Panc1 (cell line): ENCODE results near the gene AKAP12. TPM values are rescaled to one million over a fixed set of nuclear protein-coding genes. Genes with fewer than 3 reads are reported as not detected.

Source experiments
- ATAC-seq: fragments of 200-7000 bp; cut with Tn5 transposase; 2 replicates; pipeline ENCODE4 v1.9.1; 2020; ENCODE audit warnings: mild to moderate bottlenecking, moderate library complexity
- BruUV-seq: library from RNA; stranded (reverse); fragments of 400-500 nt; replicated peaks from 2 replicates; lab custom pipeline; 2021; lab: Mats Ljungman, UMichigan
- CTCF ChIA-PET: fragments of 300-600 bp; sonication (Branson Sonifier 250); formaldehyde crosslinking; loops from one replicate; lab custom pipeline; 2022; ENCODE audit warnings: antibody characterized with exemption; lab: Charles Lee
- POLR2A ChIA-PET: fragments of 300-600 bp; sonication (Branson Sonifier 250); formaldehyde crosslinking; loops from one replicate; lab custom pipeline; 2022; ENCODE audit warnings: antibody characterized with exemption; lab: Charles Lee
- DNase-seq: peaks from one replicate; pipeline ENCODE4 v3.0.0-alpha.2; 2010; ENCODE audit warnings: low read depth, low spot score
- H3K27ac ChIP-seq: 2 replicates; pipeline ENCODE4 v1.5.1; 2011; ENCODE audit warnings: mild to moderate bottlenecking, low read length, inconsistent platforms
- H3K27me3 ChIP-seq: fragments of 200-500 bp; sonication (Bioruptor generic); 2 replicates; pipeline ENCODE4 v1.6.0; 2014; ENCODE audit warnings: low read length, inconsistent platforms; ENCODE audit not compliant: control insufficient read depth, insufficient read depth
- H3K36me3 ChIP-seq: fragments of 200-500 bp; sonication (Bioruptor generic); 2 replicates; pipeline ENCODE4 v1.5.1; 2014; ENCODE audit warnings: inconsistent platforms, mild to moderate bottlenecking, low read length, moderate library complexity; ENCODE audit not compliant: control insufficient read depth, insufficient read depth
- H3K4me1 ChIP-seq: 2 replicates; pipeline ENCODE4 v1.5.1; 2011; ENCODE audit warnings: inconsistent platforms, mild to moderate bottlenecking, low read length, moderate library complexity; ENCODE audit not compliant: control insufficient read depth, insufficient read depth
- H3K4me3 ChIP-seq, 2 experiments: 2 replicates each; pipeline ENCODE4 v1.5.1; 2011 to 2012; ENCODE audit warnings: low read depth in 2 of 2, low read length in 2 of 2, mild to moderate bottlenecking in 2 of 2, inconsistent platforms in 1 of 2, moderate library complexity in 1 of 2
- H3K9me3 ChIP-seq: fragments of 200-500 bp; sonication (Bioruptor generic); 2 replicates; pipeline ENCODE4 v1.5.1; 2014; ENCODE audit warnings: low read depth, mild to moderate bottlenecking, inconsistent platforms, low read length, moderate library complexity; ENCODE audit not compliant: control insufficient read depth, insufficient read depth
- POLR2AphosphoS5 ChIP-seq: IDR thresholded peaks from 2 replicates; pipeline ENCODE4 v1.6.1; 2012; ENCODE audit warnings: mild to moderate bottlenecking, low read depth, low read length, moderate library complexity
- SIN3A ChIP-seq: IDR thresholded peaks from 2 replicates; pipeline ENCODE4 v1.6.1; 2012; ENCODE audit warnings: low read depth, mild to moderate bottlenecking, low read length, moderate library complexity, borderline replicate concordance; ENCODE audit not compliant: insufficient read depth
- TCF7L2 ChIP-seq: IDR thresholded peaks from 2 replicates; pipeline ENCODE4 v1.6.1; 2011; ENCODE audit warnings: mild to moderate bottlenecking, low read depth, low read length, inconsistent platforms
- in situ Hi-C: cut with HindIII; loops from 2 replicates; pipeline ENCODE4 v1.10.0; 2016; ENCODE audit warnings: low sequenced_read_pairs, low pct_unique_long_range_greater_than_20kb
- intact Hi-C: fragments of 100-400 bp; cut with micrococcal nuclease; formaldehyde crosslinking; loops from one replicate; pipeline ENCODE4 v1.10.0; 2022; ENCODE audit not compliant: unreplicated experiment
- total RNA-seq: library from RNA; stranded (reverse); gene quantifications from one replicate; pipeline ENCODE4 v1.2.1, GENCODE V29; 2021; ENCODE audit not compliant: unreplicated experiment
- TF ChIP-seq, protein P1 (sequence below), 2 experiments: IDR thresholded peaks; 2 replicates each; pipeline ENCODE4 v1.6.1; 2011 to 2012; ENCODE audit warnings: low read depth in 2 of 2, control low read depth in 1 of 2, low read length in 1 of 2, mild to moderate bottlenecking in 1 of 2, moderate library complexity in 1 of 2; ENCODE audit not compliant: insufficient read depth in 1 of 2

The AKAP12 gene
- total RNA-seq, 1 experiment from 2014 or later: 267 TPM

DNA sequence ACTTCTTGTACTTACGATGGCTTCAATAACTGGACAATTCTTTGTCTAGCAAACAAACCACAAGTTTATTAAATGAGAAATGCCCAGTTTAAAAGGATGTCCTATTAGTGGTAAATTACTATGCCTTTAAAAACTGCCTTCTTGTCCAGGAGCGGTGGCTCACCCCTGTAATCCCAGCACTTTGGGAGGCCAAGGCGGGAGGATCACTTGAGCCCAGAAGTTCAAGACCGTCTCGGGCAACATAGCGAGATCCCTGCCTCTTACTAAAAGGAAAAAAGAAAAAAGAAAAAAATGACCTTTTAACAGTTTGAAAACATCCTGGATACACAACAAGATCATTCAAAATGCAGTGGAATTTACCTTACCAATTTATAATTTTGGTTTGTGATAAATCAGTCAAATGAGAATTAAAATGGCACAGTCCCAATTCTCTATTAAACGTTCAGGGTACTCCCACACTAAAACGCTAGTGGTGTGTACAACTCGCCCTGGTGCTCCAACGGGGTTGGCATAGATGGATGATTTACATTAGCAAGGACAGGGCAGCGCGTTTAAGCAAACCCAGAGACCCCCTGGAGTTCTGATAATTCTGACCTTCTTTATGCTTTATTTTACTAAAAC, 149.3 kb downstream of the AKAP12 start:
- no peaks in the 10 kb centered on the region for H3K9me3 ChIP-seq
- TF ChIP-seq, protein P1, sequence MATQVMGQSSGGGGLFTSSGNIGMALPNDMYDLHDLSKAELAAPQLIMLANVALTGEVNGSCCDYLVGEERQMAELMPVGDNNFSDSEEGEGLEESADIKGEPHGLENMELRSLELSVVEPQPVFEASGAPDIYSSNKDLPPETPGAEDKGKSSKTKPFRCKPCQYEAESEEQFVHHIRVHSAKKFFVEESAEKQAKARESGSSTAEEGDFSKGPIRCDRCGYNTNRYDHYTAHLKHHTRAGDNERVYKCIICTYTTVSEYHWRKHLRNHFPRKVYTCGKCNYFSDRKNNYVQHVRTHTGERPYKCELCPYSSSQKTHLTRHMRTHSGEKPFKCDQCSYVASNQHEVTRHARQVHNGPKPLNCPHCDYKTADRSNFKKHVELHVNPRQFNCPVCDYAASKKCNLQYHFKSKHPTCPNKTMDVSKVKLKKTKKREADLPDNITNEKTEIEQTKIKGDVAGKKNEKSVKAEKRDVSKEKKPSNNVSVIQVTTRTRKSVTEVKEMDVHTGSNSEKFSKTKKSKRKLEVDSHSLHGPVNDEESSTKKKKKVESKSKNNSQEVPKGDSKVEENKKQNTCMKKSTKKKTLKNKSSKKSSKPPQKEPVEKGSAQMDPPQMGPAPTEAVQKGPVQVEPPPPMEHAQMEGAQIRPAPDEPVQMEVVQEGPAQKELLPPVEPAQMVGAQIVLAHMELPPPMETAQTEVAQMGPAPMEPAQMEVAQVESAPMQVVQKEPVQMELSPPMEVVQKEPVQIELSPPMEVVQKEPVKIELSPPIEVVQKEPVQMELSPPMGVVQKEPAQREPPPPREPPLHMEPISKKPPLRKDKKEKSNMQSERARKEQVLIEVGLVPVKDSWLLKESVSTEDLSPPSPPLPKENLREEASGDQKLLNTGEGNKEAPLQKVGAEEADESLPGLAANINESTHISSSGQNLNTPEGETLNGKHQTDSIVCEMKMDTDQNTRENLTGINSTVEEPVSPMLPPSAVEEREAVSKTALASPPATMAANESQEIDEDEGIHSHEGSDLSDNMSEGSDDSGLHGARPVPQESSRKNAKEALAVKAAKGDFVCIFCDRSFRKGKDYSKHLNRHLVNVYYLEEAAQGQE (IDR thresholded peaks at IDR 0.05; ENCODE audit: insufficient read depth in 1 of 2, low read depth in 2 of 2, low read length in 1 of 2): no peak
- no peak for TF ChIP-seq SIN3A
- TF ChIP-seq POLR2AphosphoS5: no peak; the same call in 1 of the 2 replicates
- H3K36me3 ChIP-seq: peaks cover 5% of the 10 kb centered on the region
- CTCF ChIA-PET: no interaction called here
- intact Hi-C loops: no loop called here
- no peaks in the 10 kb centered on the region for H3K27me3 ChIP-seq
- BruUV-seq: TSS peak; percentile 78
- DNase-seq (no peak), ATAC-seq (no peak)
- POLR2A ChIA-PET: interaction anchor here (0.5 kb wide), 1 partner anchor 1761 kb away, joined by 3 read pairs; no protein-coding TSS in a partner anchor
- in situ Hi-C loops: no loop called here
- H3K27ac ChIP-seq: peak overlapping the region; percentile 98
- H3K4me1 ChIP-seq: peaks cover 41% of the 10 kb centered on the region
- peak overlapping the region; percentile 67 to 90 for H3K4me3 ChIP-seq

DNA sequence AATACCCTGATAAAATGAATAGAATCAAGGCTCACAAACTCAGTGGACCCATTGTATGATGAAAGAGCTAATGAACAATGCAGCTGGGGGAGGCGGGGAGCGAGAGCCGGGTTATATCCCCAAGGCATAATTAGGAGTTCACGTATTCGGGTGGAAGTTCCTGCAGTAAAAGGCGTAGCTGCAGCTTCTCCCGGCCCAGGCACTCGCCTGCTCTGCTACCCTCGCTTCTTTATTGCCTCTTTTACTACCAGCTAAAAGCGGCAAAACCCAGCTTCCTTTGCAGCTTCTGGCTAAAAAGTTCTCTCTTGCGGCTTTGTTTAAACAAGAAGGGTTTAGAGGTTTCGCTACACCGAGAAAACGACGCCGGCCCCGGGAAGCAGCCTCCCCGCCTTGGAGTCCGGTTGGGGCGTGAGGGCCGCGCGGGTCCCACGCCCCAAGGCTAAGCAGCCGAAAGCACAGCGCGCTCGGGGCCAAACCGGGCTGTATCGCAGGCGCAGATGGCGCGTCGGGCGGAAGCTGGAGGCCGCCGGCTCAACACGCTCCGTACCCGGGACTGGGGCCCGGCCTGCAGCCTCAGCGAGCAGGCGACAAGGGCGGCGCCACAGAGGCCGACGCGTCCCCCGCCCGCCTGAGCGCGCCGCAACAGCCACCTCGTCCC, 150.0 kb downstream of the AKAP12 start:
- in situ Hi-C loops: no loop called here
- Histone ChIP-seq H3K9me3 (no peaks in the 10 kb centered on the region), H3K27me3 (no peaks in the 10 kb centered on the region), H3K36me3 (peaks cover 5% of the 10 kb centered on the region), H3K4me1 (peaks cover 43% of the 10 kb centered on the region), H3K4me3 (peak overlapping the region; percentile 67 to 90), H3K27ac (peak overlapping the region; percentile 98)
- intact Hi-C loops: no loop called here
- no TSS peak for BruUV-seq
- ATAC-seq (peak; percentile 84), DNase-seq (no peak)
- CTCF ChIA-PET: interaction anchor here (0.6 kb wide), 1 partner anchor 15 kb away, joined by 6 read pairs; no protein-coding TSS in a partner anchor
- POLR2A ChIA-PET: interaction anchor here (0.5 kb wide), 1 partner anchor 1762 kb away, joined by 3 read pairs; no protein-coding TSS in a partner anchor
- TF ChIP-seq TCF7L2 (peak; percentile 34; the same call in 1 of the 2 replicates), SIN3A (no peak; the same call in 1 of the 2 replicates), POLR2AphosphoS5 (peak; percentile 76)
- TF ChIP-seq, protein P1 (IDR thresholded peaks at IDR 0.05; ENCODE audit: insufficient read depth in 1 of 2, low read depth in 2 of 2, low read length in 1 of 2): no peak
